ENCODE results near the gene TENM3.

Gene TENM3

DNA sequence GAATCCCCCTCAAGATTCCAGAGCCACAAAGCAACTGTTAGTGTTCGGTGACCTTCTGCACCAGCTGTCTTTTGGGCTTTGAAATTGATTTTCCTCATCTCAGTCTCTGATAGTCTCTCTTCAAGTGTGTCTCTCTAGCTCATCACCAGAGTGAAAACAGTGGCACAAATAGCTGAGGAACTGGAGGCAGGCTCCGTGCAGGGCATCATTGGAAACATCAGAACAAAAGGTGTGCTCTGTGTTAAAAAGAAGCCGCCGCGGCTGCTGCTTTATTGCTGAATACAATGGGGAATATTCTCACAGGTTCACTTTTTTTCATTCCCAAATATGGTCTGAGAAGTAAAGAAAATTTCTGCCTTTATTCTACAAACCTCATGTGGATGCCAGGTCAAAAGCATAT lies 376.5 kb downstream of the TENM3 start:
- H3K27ac ChIP-seq = no peak overlapping the region
- TF ChIP-seq, protein P1, sequence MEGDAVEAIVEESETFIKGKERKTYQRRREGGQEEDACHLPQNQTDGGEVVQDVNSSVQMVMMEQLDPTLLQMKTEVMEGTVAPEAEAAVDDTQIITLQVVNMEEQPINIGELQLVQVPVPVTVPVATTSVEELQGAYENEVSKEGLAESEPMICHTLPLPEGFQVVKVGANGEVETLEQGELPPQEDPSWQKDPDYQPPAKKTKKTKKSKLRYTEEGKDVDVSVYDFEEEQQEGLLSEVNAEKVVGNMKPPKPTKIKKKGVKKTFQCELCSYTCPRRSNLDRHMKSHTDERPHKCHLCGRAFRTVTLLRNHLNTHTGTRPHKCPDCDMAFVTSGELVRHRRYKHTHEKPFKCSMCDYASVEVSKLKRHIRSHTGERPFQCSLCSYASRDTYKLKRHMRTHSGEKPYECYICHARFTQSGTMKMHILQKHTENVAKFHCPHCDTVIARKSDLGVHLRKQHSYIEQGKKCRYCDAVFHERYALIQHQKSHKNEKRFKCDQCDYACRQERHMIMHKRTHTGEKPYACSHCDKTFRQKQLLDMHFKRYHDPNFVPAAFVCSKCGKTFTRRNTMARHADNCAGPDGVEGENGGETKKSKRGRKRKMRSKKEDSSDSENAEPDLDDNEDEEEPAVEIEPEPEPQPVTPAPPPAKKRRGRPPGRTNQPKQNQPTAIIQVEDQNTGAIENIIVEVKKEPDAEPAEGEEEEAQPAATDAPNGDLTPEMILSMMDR (IDR thresholded peaks at IDR 0.05) = no peak
- TF ChIP-seq ZFX (IDR thresholded peaks at IDR 0.05; ENCODE audit: borderline replicate concordance) = no peak

DNA sequence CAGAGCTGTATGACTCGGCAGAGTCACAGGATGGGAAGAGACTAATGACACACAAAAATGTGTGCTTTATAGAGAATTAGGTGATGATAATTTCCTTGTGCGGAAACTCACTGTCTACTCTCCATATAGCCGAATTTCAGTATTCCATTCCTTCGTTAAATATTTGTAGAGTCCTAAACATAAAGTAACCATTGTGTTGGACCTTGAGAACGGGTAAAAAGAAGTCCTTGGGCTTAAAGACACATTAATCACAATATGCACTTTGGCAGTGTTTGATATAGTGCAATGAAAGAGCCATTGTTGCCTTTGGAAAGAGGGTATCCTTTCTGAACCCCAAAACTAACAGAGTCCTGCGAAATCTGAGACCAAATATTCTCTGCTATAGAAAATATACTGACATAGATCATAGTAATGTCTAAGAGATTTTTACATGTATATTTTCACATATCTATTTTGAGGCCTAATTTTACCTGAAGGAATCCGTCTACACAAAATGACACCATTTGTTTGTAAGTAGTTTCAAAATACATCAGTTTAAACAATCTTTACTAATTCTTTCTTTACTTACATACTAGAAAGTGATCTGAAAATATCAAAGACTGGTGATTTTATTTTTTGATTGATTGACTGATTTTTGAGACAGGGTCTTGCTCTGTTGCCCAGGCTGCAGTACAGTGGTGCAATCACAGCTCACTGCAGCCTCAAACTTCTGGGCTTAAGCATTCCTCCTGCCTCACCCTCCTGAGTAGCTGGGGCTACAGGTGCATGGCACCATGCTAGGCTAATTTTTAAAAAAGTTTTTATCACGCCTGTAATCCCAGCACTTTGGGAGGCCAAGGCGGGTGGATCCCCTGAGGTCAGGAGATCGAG lies 377.1 kb downstream of the TENM3 start:
- no peak overlapping the region for H3K27ac ChIP-seq
- no peak for TF ChIP-seq ZFX (IDR thresholded peaks at IDR 0.05; ENCODE audit: borderline replicate concordance)
- TF ChIP-seq, protein P1 (IDR thresholded peaks at IDR 0.05) = no peak

DNA sequence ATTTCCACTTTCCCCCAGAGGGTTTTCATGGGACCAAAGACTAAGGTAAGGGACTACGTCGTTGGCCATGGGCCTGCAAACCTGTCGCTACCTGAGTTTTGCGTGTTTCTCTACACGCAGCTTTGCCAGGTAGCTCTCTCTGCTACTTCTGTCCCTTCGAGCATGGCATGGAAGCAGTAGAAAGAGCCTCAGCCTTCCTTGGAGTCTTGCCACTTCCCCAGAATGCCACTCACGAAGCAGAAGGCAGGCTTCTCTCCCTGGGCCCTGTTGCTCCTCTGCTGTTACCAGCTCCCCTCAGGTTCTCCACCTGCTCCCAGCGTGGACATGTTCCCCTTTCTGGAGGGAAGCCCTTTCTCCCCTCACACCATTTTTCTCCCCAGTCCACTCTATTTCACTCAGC lies 381.1 kb downstream of the TENM3 start:
- TF ChIP-seq, protein P1 (IDR thresholded peaks at IDR 0.05) = no peak
- TF ChIP-seq ZFX (IDR thresholded peaks at IDR 0.05; ENCODE audit: borderline replicate concordance) = no peak
- no peak overlapping the region for H3K27ac ChIP-seq

DNA sequence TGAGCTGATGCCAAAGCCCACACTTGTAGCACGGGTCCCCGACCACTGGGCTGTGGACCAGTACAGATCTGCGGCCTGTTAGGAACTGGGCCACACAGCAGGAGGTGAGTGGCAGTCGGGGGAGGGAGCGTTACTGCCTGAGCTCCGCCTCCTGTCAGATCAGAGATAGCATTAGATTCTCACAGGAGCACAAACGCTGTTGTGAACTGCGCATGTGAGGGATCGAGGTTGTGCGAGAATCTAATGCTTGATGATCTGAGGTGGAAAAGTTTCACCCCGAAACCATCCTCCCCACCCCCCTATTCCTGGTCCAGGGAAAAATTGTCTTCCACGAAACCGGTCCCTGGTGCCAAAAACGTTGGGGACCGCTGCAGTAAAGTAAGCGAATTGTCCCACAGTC lies 382.0 kb downstream of the TENM3 start:
- TF ChIP-seq, protein P1 (IDR thresholded peaks at IDR 0.05) = no peak
- TF ChIP-seq ZFX (IDR thresholded peaks at IDR 0.05; ENCODE audit: borderline replicate concordance) = no peak
- no peak overlapping the region for H3K27ac ChIP-seq

DNA sequence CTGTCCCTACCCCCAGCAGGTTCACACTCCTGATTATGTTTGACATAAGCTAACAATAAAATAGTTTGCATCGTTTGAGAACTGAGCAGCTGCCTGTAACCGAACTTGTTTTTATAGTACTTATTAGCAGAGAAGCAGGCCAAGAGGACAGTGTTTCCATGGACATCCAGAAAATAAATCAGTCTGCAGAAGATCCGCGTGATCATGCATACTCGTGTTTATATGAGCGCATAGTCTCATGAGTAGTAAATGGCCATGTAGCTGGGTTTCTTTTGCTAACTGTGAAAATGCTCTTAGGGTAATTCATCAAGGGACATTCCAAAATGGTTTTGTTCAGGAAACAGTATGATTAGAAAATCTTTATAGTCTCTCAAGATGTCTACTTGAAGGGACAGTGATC lies 384.8 kb downstream of the TENM3 start:
- TF ChIP-seq, protein P1 (IDR thresholded peaks at IDR 0.05) = no peak
- no peak for TF ChIP-seq ZFX (IDR thresholded peaks at IDR 0.05; ENCODE audit: borderline replicate concordance)
- no peak overlapping the region for H3K27ac ChIP-seq

DNA sequence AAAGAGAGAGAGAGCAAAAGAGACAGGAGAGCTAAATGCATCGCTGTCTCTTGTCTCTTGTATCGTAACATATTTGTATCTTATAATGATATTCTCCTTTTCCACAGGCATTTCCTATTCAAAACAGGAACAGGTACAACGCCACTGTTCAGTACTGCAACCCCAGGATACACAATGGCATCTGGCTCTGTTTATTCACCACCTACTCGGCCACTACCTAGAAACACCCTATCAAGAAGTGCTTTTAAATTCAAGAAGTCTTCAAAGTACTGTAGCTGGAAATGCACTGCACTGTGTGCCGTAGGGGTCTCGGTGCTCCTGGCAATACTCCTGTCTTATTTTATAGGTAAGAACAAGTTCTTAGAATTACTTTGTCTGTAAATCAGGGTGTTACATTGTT lies 385.3 kb downstream of the TENM3 start:
- TF ChIP-seq, protein P1 (IDR thresholded peaks at IDR 0.05) = no peak
- no peak for TF ChIP-seq ZFX (IDR thresholded peaks at IDR 0.05; ENCODE audit: borderline replicate concordance)
- H3K27ac ChIP-seq = no peak overlapping the region

DNA sequence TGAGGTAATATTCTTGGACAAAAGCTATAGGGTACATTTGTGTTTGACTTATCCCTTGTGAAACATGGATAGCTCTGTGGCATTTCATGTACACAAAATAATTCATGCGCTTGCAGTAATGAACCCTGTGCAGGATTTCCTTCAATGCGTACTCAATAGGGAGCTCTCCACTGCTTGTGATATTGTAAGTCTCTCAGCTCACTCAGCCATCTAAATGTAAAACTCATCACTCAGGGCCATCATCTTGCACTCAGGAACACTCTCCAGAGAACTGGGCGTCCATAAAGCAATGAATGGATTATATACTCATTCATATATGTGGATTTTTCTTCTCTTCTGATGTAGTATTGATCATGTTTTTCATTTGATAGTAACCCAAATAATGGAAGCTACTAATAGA lies 385.9 kb downstream of the TENM3 start:
- H3K27ac ChIP-seq = no peak overlapping the region
- no peak for TF ChIP-seq ZFX (IDR thresholded peaks at IDR 0.05; ENCODE audit: borderline replicate concordance)
- TF ChIP-seq, protein P1 (IDR thresholded peaks at IDR 0.05) = no peak
